H1 (cell line): Measurements from ENCODE around the gene GLTPD2.

ENCODE experiments used
- BACH1 ChIP-seq: IDR thresholded peaks from 2 replicates; pipeline ENCODE4 v1.6.1; 2012; ENCODE audit warnings: low read length, improper control_type of control experiment
- CBX5 ChIP-seq: fragments of 300-800, 300-1000 bp; sonication (generic); IDR thresholded peaks from 2 replicates; pipeline ENCODE4 v1.7.1; 2016; ENCODE audit warnings: antibody characterized with exemption, low read length, low read depth
- CBX8 ChIP-seq: fragments of 300-800, 300-1000 bp; sonication (generic); IDR thresholded peaks from 2 replicates; pipeline ENCODE4 v1.7.1; 2016; ENCODE audit warnings: low read depth, low read length, borderline replicate concordance
- EP300 ChIP-seq, 2 experiments: IDR thresholded peaks; 1 replicate in 1 of 2; 2 replicates in 1 of 2; pipeline ENCODE4 v1.6.1; 2011 to 2012; ENCODE audit warnings: low read depth in 2 of 2, low read length in 2 of 2, mild to moderate bottlenecking in 2 of 2, borderline replicate concordance in 1 of 2, inconsistent platforms in 1 of 2, moderate library complexity in 1 of 2
- EZH2 ChIP-seq: fragments of 200-600 bp; sonication (generic); IDR thresholded peaks from 2 replicates; pipeline ENCODE4 v1.7.1; 2012; ENCODE audit warnings: low read depth, mild to moderate bottlenecking, moderate library complexity, low read length, inconsistent platforms; ENCODE audit not compliant: severe bottlenecking
- GABPA ChIP-seq: IDR thresholded peaks from 2 replicates; pipeline ENCODE4 v1.6.1; 2011; ENCODE audit warnings: mild to moderate bottlenecking, low read length, moderate library complexity, borderline replicate concordance; ENCODE audit not compliant: insufficient read depth
- POLR2A ChIP-seq, 2 experiments: IDR thresholded peaks; 1 replicate in 1 of 2; 2 replicates in 1 of 2; pipeline ENCODE4 v1.6.1; 2011; ENCODE audit warnings: low read depth in 2 of 2, low read length in 2 of 2, mild to moderate bottlenecking in 2 of 2; ENCODE audit errors: control extremely low read depth in 1 of 2
- POLR2AphosphoS5 ChIP-seq: IDR thresholded peaks from 2 replicates; pipeline ENCODE4 v1.6.1; 2011; ENCODE audit warnings: low read depth, low read length
- TAF1 ChIP-seq: IDR thresholded peaks from 2 replicates; pipeline ENCODE4 v1.6.1; 2011; ENCODE audit warnings: mild to moderate bottlenecking, low read depth, low read length
- TEAD4 ChIP-seq: IDR thresholded peaks from 2 replicates; pipeline ENCODE4 v1.6.1; 2012; ENCODE audit warnings: low read depth, low read length, inconsistent platforms, mixed read lengths
- ZNF274 ChIP-seq: IDR thresholded peaks from 2 replicates; pipeline ENCODE4 v1.7.0; 2012; ENCODE audit warnings: low read length, borderline replicate concordance; ENCODE audit errors: extremely low read depth
- TF ChIP-seq, protein P1 (sequence below), 3 experiments: IDR thresholded peaks; 1 replicate in 2 of 3; 2 replicates in 1 of 3; pipeline versions ENCODE4 v1.5.1 to v1.6.1; 2011; ENCODE audit warnings: low read length in 3 of 3, mild to moderate bottlenecking in 3 of 3, inconsistent platforms in 2 of 3, low read depth in 1 of 3, moderate library complexity in 1 of 3; ENCODE audit not compliant: insufficient read depth in 1 of 3; ENCODE audit errors: control extremely low read depth in 1 of 3
- TF ChIP-seq, protein P2 (sequence below): IDR thresholded peaks from 2 replicates; pipeline ENCODE4 v1.6.1; 2012; ENCODE audit warnings: inconsistent platforms
- TF ChIP-seq, protein P3 (sequence below): IDR thresholded peaks from 2 replicates; pipeline ENCODE4 v1.6.1; 2011; ENCODE audit warnings: low read depth, mild to moderate bottlenecking, low read length; ENCODE audit not compliant: insufficient read depth

DNA sequence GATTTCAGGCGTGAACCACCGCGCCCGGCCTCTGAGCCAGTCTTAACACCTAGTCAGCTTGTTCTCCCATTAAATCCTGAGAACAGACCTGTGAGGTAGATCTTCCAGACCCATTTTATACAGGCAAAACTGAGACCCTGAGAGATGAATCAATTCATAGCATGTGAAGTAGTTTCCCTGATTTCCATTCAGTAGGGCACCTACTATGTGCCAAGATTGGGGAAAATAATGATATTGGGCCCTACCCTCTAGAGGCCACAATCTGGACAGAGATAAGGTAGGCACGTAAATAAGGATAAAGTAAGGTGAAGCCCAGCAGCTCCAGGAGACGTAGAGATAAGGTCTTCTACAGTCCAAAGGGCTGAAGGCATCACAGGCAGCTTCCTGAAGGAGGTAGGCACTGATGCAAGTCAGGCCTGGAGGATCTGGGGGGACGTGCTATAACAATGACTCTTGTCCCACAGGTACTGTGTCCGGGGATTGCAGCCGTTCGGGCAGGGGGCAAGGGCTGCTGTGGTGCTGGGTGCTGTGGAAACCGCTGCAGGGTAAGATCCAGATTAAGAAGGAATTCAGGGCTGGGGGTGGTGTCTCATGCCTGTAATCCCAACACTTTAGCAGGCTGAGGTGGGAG is 8.3 kb upstream of the GLTPD2 start:
- TF ChIP-seq, protein P1, sequence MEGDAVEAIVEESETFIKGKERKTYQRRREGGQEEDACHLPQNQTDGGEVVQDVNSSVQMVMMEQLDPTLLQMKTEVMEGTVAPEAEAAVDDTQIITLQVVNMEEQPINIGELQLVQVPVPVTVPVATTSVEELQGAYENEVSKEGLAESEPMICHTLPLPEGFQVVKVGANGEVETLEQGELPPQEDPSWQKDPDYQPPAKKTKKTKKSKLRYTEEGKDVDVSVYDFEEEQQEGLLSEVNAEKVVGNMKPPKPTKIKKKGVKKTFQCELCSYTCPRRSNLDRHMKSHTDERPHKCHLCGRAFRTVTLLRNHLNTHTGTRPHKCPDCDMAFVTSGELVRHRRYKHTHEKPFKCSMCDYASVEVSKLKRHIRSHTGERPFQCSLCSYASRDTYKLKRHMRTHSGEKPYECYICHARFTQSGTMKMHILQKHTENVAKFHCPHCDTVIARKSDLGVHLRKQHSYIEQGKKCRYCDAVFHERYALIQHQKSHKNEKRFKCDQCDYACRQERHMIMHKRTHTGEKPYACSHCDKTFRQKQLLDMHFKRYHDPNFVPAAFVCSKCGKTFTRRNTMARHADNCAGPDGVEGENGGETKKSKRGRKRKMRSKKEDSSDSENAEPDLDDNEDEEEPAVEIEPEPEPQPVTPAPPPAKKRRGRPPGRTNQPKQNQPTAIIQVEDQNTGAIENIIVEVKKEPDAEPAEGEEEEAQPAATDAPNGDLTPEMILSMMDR (IDR thresholded peaks at IDR 0.05; ENCODE audit: control extremely low read depth in 1 of 3, insufficient read depth in 1 of 3, low read depth in 1 of 3, low read length in 3 of 3): no peak
- TF ChIP-seq EZH2 (no peak), POLR2AphosphoS5 (no peak), CBX5 (no peak), ZNF274 (no peak), EP300 (IDR thresholded peaks at IDR 0.05; ENCODE audit: borderline replicate concordance in 1 of 2, low read depth in 2 of 2, low read length in 2 of 2) (no peak), BACH1 (no peak), CBX8 (no peak), POLR2A (IDR thresholded peaks at IDR 0.05; ENCODE audit: control extremely low read depth in 1 of 2, low read depth in 2 of 2, low read length in 2 of 2) (no peak), TEAD4 (no peak), TAF1 (no peak), GABPA (no peak)
- TF ChIP-seq, protein P2, sequence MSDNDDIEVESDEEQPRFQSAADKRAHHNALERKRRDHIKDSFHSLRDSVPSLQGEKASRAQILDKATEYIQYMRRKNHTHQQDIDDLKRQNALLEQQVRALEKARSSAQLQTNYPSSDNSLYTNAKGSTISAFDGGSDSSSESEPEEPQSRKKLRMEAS: no peak
- TF ChIP-seq, protein P3, sequence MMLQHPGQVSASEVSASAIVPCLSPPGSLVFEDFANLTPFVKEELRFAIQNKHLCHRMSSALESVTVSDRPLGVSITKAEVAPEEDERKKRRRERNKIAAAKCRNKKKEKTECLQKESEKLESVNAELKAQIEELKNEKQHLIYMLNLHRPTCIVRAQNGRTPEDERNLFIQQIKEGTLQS: no peak
